WTC11 (cell line): ENCODE data around the gene FBRSL1.

Source experiments
- JUN ChIP-seq: sonication (generic); formaldehyde crosslinking; IDR thresholded peaks from 2 replicates; pipeline ENCODE4 v1.8.0; 2023; ENCODE audit warnings: mild to moderate bottlenecking, missing genetic modification reagents
- PRRX2 ChIP-seq: fragments of 250-450 bp; sonication (Bioruptor Pico); IDR thresholded peaks from 2 replicates; pipeline ENCODE4 v1.8.0; 2021; ENCODE audit warnings: mild to moderate bottlenecking
- TF ChIP-seq, protein P1 (sequence below): fragments of 200-600 bp; IDR thresholded peaks from 2 replicates; pipeline ENCODE4 v1.8.0; 2022; ENCODE audit warnings: antibody characterized with exemption
- TF ChIP-seq, protein P2 (sequence below): sonication (generic); formaldehyde crosslinking; IDR thresholded peaks from 2 replicates; pipeline ENCODE4 v1.8.0; 2022; ENCODE audit warnings: mild to moderate bottlenecking, missing genetic modification reagents
- TF ChIP-seq, protein P3 (sequence below): sonication (generic); formaldehyde crosslinking; IDR thresholded peaks from 2 replicates; pipeline ENCODE4 v1.8.0; 2023; ENCODE audit warnings: missing genetic modification reagents, mild to moderate bottlenecking, borderline replicate concordance

DNA sequence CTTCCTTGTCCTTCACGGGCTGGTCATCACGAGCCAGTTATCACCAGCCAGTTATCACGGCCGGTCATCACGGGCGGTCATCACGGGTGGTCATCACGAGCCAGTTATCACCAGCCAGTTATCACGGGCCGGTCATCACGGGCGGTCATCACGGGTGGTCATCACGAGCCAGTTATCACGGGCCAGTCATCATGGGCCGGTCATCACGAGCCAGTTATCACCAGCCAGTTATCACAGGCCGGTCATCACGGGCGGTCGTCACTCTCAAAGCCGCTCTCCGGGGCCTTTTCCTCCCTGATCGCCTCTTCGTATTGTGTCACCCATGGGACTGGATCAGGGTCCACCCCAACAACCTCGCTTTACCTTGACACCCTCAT lies 13.9 kb upstream of the FBRSL1 start:
- TF ChIP-seq, protein P1, sequence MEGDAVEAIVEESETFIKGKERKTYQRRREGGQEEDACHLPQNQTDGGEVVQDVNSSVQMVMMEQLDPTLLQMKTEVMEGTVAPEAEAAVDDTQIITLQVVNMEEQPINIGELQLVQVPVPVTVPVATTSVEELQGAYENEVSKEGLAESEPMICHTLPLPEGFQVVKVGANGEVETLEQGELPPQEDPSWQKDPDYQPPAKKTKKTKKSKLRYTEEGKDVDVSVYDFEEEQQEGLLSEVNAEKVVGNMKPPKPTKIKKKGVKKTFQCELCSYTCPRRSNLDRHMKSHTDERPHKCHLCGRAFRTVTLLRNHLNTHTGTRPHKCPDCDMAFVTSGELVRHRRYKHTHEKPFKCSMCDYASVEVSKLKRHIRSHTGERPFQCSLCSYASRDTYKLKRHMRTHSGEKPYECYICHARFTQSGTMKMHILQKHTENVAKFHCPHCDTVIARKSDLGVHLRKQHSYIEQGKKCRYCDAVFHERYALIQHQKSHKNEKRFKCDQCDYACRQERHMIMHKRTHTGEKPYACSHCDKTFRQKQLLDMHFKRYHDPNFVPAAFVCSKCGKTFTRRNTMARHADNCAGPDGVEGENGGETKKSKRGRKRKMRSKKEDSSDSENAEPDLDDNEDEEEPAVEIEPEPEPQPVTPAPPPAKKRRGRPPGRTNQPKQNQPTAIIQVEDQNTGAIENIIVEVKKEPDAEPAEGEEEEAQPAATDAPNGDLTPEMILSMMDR, result no peak
- no peak for TF ChIP-seq PRRX2
- TF ChIP-seq, protein P2, sequence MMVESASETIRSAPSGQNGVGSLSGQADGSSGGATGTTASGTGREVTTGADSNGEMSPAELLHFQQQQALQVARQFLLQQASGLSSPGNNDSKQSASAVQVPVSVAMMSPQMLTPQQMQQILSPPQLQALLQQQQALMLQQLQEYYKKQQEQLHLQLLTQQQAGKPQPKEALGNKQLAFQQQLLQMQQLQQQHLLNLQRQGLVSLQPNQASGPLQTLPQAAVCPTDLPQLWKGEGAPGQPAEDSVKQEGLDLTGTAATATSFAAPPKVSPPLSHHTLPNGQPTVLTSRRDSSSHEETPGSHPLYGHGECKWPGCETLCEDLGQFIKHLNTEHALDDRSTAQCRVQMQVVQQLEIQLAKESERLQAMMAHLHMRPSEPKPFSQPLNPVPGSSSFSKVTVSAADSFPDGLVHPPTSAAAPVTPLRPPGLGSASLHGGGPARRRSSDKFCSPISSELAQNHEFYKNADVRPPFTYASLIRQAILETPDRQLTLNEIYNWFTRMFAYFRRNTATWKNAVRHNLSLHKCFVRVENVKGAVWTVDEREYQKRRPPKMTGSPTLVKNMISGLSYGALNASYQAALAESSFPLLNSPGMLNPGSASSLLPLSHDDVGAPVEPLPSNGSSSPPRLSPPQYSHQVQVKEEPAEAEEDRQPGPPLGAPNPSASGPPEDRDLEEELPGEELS (CRISPR knock-in tag), result no peak
- TF ChIP-seq JUN (CRISPR knock-in tag), result no peak
- TF ChIP-seq, protein P3, sequence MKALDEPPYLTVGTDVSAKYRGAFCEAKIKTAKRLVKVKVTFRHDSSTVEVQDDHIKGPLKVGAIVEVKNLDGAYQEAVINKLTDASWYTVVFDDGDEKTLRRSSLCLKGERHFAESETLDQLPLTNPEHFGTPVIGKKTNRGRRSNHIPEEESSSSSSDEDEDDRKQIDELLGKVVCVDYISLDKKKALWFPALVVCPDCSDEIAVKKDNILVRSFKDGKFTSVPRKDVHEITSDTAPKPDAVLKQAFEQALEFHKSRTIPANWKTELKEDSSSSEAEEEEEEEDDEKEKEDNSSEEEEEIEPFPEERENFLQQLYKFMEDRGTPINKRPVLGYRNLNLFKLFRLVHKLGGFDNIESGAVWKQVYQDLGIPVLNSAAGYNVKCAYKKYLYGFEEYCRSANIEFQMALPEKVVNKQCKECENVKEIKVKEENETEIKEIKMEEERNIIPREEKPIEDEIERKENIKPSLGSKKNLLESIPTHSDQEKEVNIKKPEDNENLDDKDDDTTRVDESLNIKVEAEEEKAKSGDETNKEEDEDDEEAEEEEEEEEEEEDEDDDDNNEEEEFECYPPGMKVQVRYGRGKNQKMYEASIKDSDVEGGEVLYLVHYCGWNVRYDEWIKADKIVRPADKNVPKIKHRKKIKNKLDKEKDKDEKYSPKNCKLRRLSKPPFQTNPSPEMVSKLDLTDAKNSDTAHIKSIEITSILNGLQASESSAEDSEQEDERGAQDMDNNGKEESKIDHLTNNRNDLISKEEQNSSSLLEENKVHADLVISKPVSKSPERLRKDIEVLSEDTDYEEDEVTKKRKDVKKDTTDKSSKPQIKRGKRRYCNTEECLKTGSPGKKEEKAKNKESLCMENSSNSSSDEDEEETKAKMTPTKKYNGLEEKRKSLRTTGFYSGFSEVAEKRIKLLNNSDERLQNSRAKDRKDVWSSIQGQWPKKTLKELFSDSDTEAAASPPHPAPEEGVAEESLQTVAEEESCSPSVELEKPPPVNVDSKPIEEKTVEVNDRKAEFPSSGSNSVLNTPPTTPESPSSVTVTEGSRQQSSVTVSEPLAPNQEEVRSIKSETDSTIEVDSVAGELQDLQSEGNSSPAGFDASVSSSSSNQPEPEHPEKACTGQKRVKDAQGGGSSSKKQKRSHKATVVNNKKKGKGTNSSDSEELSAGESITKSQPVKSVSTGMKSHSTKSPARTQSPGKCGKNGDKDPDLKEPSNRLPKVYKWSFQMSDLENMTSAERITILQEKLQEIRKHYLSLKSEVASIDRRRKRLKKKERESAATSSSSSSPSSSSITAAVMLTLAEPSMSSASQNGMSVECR (CRISPR knock-in tag), result no peak
